Panc1 (cell line): ENCODE measurements around the gene PPP2R5D. TPM values are rescaled to one million over a fixed set of nuclear protein-coding genes. Genes with fewer than 3 reads are reported as not detected.
A peak's percentile ranks its signal among the peaks of the same experiment; 100 is the strongest.

Source experiments
- ATAC-seq: fragments of 200-7000 bp; cut with Tn5 transposase; 2 replicates; pipeline ENCODE4 v1.9.1; 2020; ENCODE audit warnings: mild to moderate bottlenecking, moderate library complexity
- BruUV-seq: library from RNA; stranded (reverse); fragments of 400-500 nt; replicated peaks from 2 replicates; lab custom pipeline; 2021; lab: Mats Ljungman, UMichigan
- CTCF ChIA-PET: fragments of 300-600 bp; sonication (Branson Sonifier 250); formaldehyde crosslinking; loops from one replicate; lab custom pipeline; 2022; ENCODE audit warnings: antibody characterized with exemption; lab: Charles Lee
- POLR2A ChIA-PET: fragments of 300-600 bp; sonication (Branson Sonifier 250); formaldehyde crosslinking; loops from one replicate; lab custom pipeline; 2022; ENCODE audit warnings: antibody characterized with exemption; lab: Charles Lee
- DNase-seq: peaks from one replicate; pipeline ENCODE4 v3.0.0-alpha.2; 2010; ENCODE audit warnings: low read depth, low spot score
- H3K27ac ChIP-seq: 2 replicates; pipeline ENCODE4 v1.5.1; 2011; ENCODE audit warnings: mild to moderate bottlenecking, low read length, inconsistent platforms
- H3K27me3 ChIP-seq: fragments of 200-500 bp; sonication (Bioruptor generic); 2 replicates; pipeline ENCODE4 v1.6.0; 2014; ENCODE audit warnings: low read length, inconsistent platforms; ENCODE audit not compliant: control insufficient read depth, insufficient read depth
- H3K36me3 ChIP-seq: fragments of 200-500 bp; sonication (Bioruptor generic); 2 replicates; pipeline ENCODE4 v1.5.1; 2014; ENCODE audit warnings: inconsistent platforms, mild to moderate bottlenecking, low read length, moderate library complexity; ENCODE audit not compliant: control insufficient read depth, insufficient read depth
- H3K4me1 ChIP-seq: 2 replicates; pipeline ENCODE4 v1.5.1; 2011; ENCODE audit warnings: inconsistent platforms, mild to moderate bottlenecking, low read length, moderate library complexity; ENCODE audit not compliant: control insufficient read depth, insufficient read depth
- H3K4me3 ChIP-seq, 2 experiments: 2 replicates each; pipeline ENCODE4 v1.5.1; 2011 to 2012; ENCODE audit warnings: low read depth in 2 of 2, low read length in 2 of 2, mild to moderate bottlenecking in 2 of 2, inconsistent platforms in 1 of 2, moderate library complexity in 1 of 2
- H3K9me3 ChIP-seq: fragments of 200-500 bp; sonication (Bioruptor generic); 2 replicates; pipeline ENCODE4 v1.5.1; 2014; ENCODE audit warnings: low read depth, mild to moderate bottlenecking, inconsistent platforms, low read length, moderate library complexity; ENCODE audit not compliant: control insufficient read depth, insufficient read depth
- POLR2AphosphoS5 ChIP-seq: IDR thresholded peaks from 2 replicates; pipeline ENCODE4 v1.6.1; 2012; ENCODE audit warnings: mild to moderate bottlenecking, low read depth, low read length, moderate library complexity
- SIN3A ChIP-seq: IDR thresholded peaks from 2 replicates; pipeline ENCODE4 v1.6.1; 2012; ENCODE audit warnings: low read depth, mild to moderate bottlenecking, low read length, moderate library complexity, borderline replicate concordance; ENCODE audit not compliant: insufficient read depth
- in situ Hi-C: cut with HindIII; loops from 2 replicates; pipeline ENCODE4 v1.10.0; 2016; ENCODE audit warnings: low sequenced_read_pairs, low pct_unique_long_range_greater_than_20kb
- intact Hi-C: fragments of 100-400 bp; cut with micrococcal nuclease; formaldehyde crosslinking; loops from one replicate; pipeline ENCODE4 v1.10.0; 2022; ENCODE audit not compliant: unreplicated experiment
- total RNA-seq: library from RNA; stranded (reverse); gene quantifications from one replicate; pipeline ENCODE4 v1.2.1, GENCODE V29; 2021; ENCODE audit not compliant: unreplicated experiment
- TF ChIP-seq, protein P1 (sequence below): fragments of 450-650 bp; IDR thresholded peaks from 2 replicates; pipeline ENCODE4 v1.5.1; 2017; ENCODE audit warnings: mild to moderate bottlenecking
- TF ChIP-seq, protein P2 (sequence below), 2 experiments: IDR thresholded peaks; 2 replicates each; pipeline ENCODE4 v1.6.1; 2011 to 2012; ENCODE audit warnings: low read depth in 2 of 2, control low read depth in 1 of 2, low read length in 1 of 2, mild to moderate bottlenecking in 1 of 2, moderate library complexity in 1 of 2; ENCODE audit not compliant: insufficient read depth in 1 of 2

Gene PPP2R5D
- total RNA-seq, 1 experiment from 2014 or later = 63.6 TPM

DNA sequence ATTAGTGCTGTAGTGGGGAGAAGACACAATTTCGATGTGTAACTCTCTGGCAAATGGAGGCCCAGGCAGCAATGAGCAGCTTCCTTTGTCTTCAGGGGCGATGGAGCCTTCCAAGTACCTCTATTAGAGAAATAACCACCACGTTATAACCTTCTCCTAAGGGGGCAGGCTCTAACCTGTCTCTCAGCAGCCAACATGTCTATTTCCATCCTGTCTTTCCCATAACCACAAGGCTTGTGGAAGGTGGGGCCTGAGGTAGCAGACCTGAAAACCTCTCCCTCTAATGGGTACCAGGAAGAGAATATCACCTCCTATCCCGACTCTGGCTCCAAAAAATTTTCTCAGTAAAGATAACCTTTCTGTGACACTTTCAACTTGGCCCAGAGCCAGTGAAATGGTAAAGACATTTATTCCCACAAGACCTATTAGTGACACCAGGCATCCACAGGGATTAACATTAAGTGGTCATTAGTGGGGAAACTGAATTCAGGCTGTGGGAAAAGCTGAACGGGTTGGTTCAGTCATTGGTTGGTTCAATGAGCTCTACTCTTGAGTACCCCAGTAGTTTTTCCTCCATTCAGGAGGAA is 9.4 kb upstream of the PPP2R5D start:
- no peaks in the 10 kb centered on the region for H3K36me3 ChIP-seq
- peaks cover 19% of the 10 kb centered on the region for H3K4me1 ChIP-seq
- CTCF ChIA-PET = no interaction called here
- no peak overlapping the region for H3K27ac ChIP-seq
- H3K9me3 ChIP-seq = no peaks in the 10 kb centered on the region
- in situ Hi-C loops (no loop called here), intact Hi-C loops (no loop called here)
- POLR2A ChIA-PET = interaction anchor here (0.6 to 0.9 kb wide), 3 partner anchors 10 to 61 kb away, joined by 3 to 5 read pairs (median 3); no protein-coding TSS in a partner anchor
- no TSS peak for BruUV-seq
- ATAC-seq (no peak), DNase-seq (no peak)
- H3K4me3 ChIP-seq = no peak overlapping the region
- no peaks in the 10 kb centered on the region for H3K27me3 ChIP-seq
- TF ChIP-seq SIN3A (no peak), POLR2AphosphoS5 (no peak)
- TF ChIP-seq, protein P1, sequence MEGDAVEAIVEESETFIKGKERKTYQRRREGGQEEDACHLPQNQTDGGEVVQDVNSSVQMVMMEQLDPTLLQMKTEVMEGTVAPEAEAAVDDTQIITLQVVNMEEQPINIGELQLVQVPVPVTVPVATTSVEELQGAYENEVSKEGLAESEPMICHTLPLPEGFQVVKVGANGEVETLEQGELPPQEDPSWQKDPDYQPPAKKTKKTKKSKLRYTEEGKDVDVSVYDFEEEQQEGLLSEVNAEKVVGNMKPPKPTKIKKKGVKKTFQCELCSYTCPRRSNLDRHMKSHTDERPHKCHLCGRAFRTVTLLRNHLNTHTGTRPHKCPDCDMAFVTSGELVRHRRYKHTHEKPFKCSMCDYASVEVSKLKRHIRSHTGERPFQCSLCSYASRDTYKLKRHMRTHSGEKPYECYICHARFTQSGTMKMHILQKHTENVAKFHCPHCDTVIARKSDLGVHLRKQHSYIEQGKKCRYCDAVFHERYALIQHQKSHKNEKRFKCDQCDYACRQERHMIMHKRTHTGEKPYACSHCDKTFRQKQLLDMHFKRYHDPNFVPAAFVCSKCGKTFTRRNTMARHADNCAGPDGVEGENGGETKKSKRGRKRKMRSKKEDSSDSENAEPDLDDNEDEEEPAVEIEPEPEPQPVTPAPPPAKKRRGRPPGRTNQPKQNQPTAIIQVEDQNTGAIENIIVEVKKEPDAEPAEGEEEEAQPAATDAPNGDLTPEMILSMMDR = no peak
- TF ChIP-seq, protein P2, sequence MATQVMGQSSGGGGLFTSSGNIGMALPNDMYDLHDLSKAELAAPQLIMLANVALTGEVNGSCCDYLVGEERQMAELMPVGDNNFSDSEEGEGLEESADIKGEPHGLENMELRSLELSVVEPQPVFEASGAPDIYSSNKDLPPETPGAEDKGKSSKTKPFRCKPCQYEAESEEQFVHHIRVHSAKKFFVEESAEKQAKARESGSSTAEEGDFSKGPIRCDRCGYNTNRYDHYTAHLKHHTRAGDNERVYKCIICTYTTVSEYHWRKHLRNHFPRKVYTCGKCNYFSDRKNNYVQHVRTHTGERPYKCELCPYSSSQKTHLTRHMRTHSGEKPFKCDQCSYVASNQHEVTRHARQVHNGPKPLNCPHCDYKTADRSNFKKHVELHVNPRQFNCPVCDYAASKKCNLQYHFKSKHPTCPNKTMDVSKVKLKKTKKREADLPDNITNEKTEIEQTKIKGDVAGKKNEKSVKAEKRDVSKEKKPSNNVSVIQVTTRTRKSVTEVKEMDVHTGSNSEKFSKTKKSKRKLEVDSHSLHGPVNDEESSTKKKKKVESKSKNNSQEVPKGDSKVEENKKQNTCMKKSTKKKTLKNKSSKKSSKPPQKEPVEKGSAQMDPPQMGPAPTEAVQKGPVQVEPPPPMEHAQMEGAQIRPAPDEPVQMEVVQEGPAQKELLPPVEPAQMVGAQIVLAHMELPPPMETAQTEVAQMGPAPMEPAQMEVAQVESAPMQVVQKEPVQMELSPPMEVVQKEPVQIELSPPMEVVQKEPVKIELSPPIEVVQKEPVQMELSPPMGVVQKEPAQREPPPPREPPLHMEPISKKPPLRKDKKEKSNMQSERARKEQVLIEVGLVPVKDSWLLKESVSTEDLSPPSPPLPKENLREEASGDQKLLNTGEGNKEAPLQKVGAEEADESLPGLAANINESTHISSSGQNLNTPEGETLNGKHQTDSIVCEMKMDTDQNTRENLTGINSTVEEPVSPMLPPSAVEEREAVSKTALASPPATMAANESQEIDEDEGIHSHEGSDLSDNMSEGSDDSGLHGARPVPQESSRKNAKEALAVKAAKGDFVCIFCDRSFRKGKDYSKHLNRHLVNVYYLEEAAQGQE (IDR thresholded peaks at IDR 0.05; ENCODE audit: insufficient read depth in 1 of 2, low read depth in 2 of 2, low read length in 1 of 2) = no peak

DNA sequence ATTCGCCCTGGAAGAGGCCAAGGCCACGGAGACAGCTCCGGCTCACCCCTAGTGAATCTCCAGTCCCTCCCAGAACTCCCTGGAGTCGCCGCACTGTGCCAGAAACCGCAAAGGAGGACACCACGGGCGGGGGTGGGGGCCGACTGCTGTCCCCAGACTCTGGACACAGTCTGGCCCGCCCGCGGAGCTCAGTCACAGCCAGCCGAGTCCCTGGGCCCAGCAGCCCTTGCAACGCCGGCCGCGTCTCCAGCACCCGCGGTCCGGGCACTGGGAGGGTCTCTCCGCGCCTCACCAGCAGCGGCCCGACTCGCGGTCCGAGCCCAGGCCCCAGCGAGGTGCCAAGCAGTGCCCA is 5.9 kb upstream of the PPP2R5D start:
- H3K9me3 ChIP-seq = no peaks in the 10 kb centered on the region
- POLR2A ChIA-PET = interaction anchor here (0.6 to 0.7 kb wide), 4 partner anchors 21 to 1217 kb away, joined by 3 to 8 read pairs (median 4); partner anchors contain the start of gene KLHDC3
- peak overlapping the region; percentile 72 to 81 for H3K4me3 ChIP-seq
- no peaks in the 10 kb centered on the region for H3K27me3 ChIP-seq
- intact Hi-C loops = no loop called here
- H3K4me1 ChIP-seq = peaks cover 13% of the 10 kb centered on the region; the same call in 1 of the 2 replicates
- in situ Hi-C loops = no loop called here
- no TSS peak for BruUV-seq
- DNase-seq = no peak
- TF ChIP-seq, protein P1 = no peak
- peak overlapping the region; percentile 88 for H3K27ac ChIP-seq
- ATAC-seq = peak; percentile 28
- CTCF ChIA-PET = no interaction called here
- H3K36me3 ChIP-seq = no peaks in the 10 kb centered on the region
